HEK293 (cell line): ENCODE data around the gene KATNAL2.
A peak's percentile ranks its signal among the peaks of the same experiment; 100 is the strongest.

Experiments used
- CTCF ChIP-seq: fragments of 450-650 bp; formaldehyde crosslinking; IDR thresholded peaks from 2 replicates; pipeline ENCODE4 v1.5.1; 2016; ENCODE audit warnings: missing biosample characterization, missing genetic modification characterization
- EGR2 ChIP-seq: fragments of 450-650 bp; formaldehyde crosslinking; IDR thresholded peaks from 2 replicates; pipeline ENCODE4 v1.5.1; 2016; ENCODE audit warnings: low read depth, missing biosample characterization, missing genetic modification characterization
- HOXD13 ChIP-seq: sonication (generic); formaldehyde crosslinking; IDR thresholded peaks from 2 replicates; pipeline ENCODE4 v1.8.0; 2022; ENCODE audit warnings: missing genetic modification reagents, borderline replicate concordance
- PATZ1 ChIP-seq: fragments of 450-650 bp; formaldehyde crosslinking; IDR thresholded peaks from 2 replicates; pipeline ENCODE4 v1.5.1; 2016; ENCODE audit warnings: missing biosample characterization, missing genetic modification characterization
- PBX3 ChIP-seq: sonication (generic); formaldehyde crosslinking; IDR thresholded peaks from 2 replicates; pipeline ENCODE4 v1.8.1; 2022; ENCODE audit warnings: mild to moderate bottlenecking, moderate library complexity, missing genetic modification reagents
- PRDM6 ChIP-seq: fragments of 450-650 bp; formaldehyde crosslinking; IDR thresholded peaks from 2 replicates; pipeline ENCODE4 v1.5.1; 2017; ENCODE audit warnings: missing biosample characterization, missing genetic modification characterization
- SCRT2 ChIP-seq: fragments of 450-650 bp; formaldehyde crosslinking; IDR thresholded peaks from 2 replicates; pipeline ENCODE4 v1.5.1; 2016; ENCODE audit warnings: missing biosample characterization, missing genetic modification characterization
- ZNF114 ChIP-seq: fragments of 450-650 bp; formaldehyde crosslinking; IDR thresholded peaks from 2 replicates; pipeline ENCODE4 v1.5.0; 2017; ENCODE audit warnings: missing biosample characterization, missing genetic modification characterization
- ZNF132 ChIP-seq: fragments of 450-650 bp; formaldehyde crosslinking; IDR thresholded peaks from 2 replicates; pipeline ENCODE4 v1.5.1; 2017; ENCODE audit warnings: missing biosample characterization, missing genetic modification characterization, borderline replicate concordance
- ZNF24 ChIP-seq: fragments of 450-650 bp; formaldehyde crosslinking; IDR thresholded peaks from 2 replicates; pipeline ENCODE4 v1.5.1; 2016; ENCODE audit warnings: missing biosample characterization, missing genetic modification characterization
- ZNF292 ChIP-seq: fragments of 450-650 bp; formaldehyde crosslinking; IDR thresholded peaks from 2 replicates; pipeline ENCODE4 v1.5.1; 2016; ENCODE audit warnings: low read depth, missing biosample characterization, missing genetic modification characterization, borderline replicate concordance
- ZNF398 ChIP-seq: fragments of 450-650 bp; formaldehyde crosslinking; IDR thresholded peaks from 2 replicates; pipeline ENCODE4 v1.5.1; 2017; ENCODE audit warnings: missing biosample characterization, missing genetic modification characterization
- ZNF404 ChIP-seq: fragments of 450-650 bp; formaldehyde crosslinking; IDR thresholded peaks from 2 replicates; pipeline ENCODE4 v1.5.1; 2017; ENCODE audit warnings: missing biosample characterization, missing genetic modification characterization
- ZNF426 ChIP-seq: fragments of 450-650 bp; formaldehyde crosslinking; IDR thresholded peaks from 2 replicates; pipeline ENCODE4 v1.5.1; 2017; ENCODE audit warnings: missing biosample characterization, missing genetic modification characterization, mild to moderate bottlenecking, inconsistent platforms, moderate library complexity
- ZNF501 ChIP-seq: fragments of 450-650 bp; formaldehyde crosslinking; IDR thresholded peaks from 2 replicates; pipeline ENCODE4 v1.5.1; 2016; ENCODE audit warnings: missing biosample characterization, missing genetic modification characterization
- ZNF513 ChIP-seq: fragments of 450-650 bp; IDR thresholded peaks from 2 replicates; pipeline ENCODE4 v1.5.1; 2018; ENCODE audit warnings: missing biosample characterization, missing genetic modification characterization
- ZNF518A ChIP-seq: fragments of 450-650 bp; formaldehyde crosslinking; conservative IDR thresholded peaks from 2 replicates; pipeline ENCODE4 v1.5.1; 2016; ENCODE audit warnings: low read depth, missing biosample characterization, missing genetic modification characterization
- ZNF529 ChIP-seq: fragments of 450-650 bp; formaldehyde crosslinking; IDR thresholded peaks from 2 replicates; pipeline ENCODE4 v1.5.1; 2017; ENCODE audit warnings: missing genetic modification characterization, missing biosample characterization; ENCODE audit not compliant: insufficient replicate concordance
- ZNF558 ChIP-seq: fragments of 450-650 bp; formaldehyde crosslinking; IDR thresholded peaks from 2 replicates; pipeline ENCODE4 v1.5.1; 2016; ENCODE audit warnings: missing biosample characterization, missing genetic modification characterization
- ZNF792 ChIP-seq: fragments of 450-650 bp; formaldehyde crosslinking; IDR thresholded peaks from 2 replicates; pipeline ENCODE4 v1.5.1; 2016; ENCODE audit warnings: missing biosample characterization, missing genetic modification characterization
- ZSCAN18 ChIP-seq: fragments of 450-650 bp; formaldehyde crosslinking; IDR thresholded peaks from 2 replicates; pipeline ENCODE4 v1.5.1; 2016; ENCODE audit warnings: missing biosample characterization, missing genetic modification characterization

Gene KATNAL2

GRCh38 chr18:46917803-46918600, 600 bp downstream of the KATNAL2 start (continued):
- TF ChIP-seq PBX3 (CRISPR knock-in tag), result no peak; the same call in 1 of the 2 replicates
- TF ChIP-seq PRDM6 (tag by site-specific recombination), result no peak
- TF ChIP-seq ZNF24 (tag by site-specific recombination), result no peak
- no peak for TF ChIP-seq ZSCAN18 (tag by site-specific recombination)
- TF ChIP-seq HOXD13, result no peak
- TF ChIP-seq ZNF404 (tag by site-specific recombination), result no peak
- TF ChIP-seq ZNF558 (tag by site-specific recombination), result no peak
- no peak for TF ChIP-seq SCRT2 (tag by site-specific recombination)
- TF ChIP-seq ZNF132 (tag by site-specific recombination), result no peak
- TF ChIP-seq ZNF518A (tag by site-specific recombination), result no peak
- TF ChIP-seq CTCF, result no peak
- no peak for TF ChIP-seq ZNF529
- TF ChIP-seq EGR2, result peak; percentile 60; the same call in 1 of the 2 replicates
- no peak for TF ChIP-seq ZNF114 (tag by site-specific recombination)
- no peak for TF ChIP-seq ZNF426 (tag by site-specific recombination)
- no peak; the same call in 1 of the 2 replicates for TF ChIP-seq ZNF513 (tag by site-specific recombination)
- no peak for TF ChIP-seq ZNF792 (tag by site-specific recombination)
- TF ChIP-seq ZNF398 (tag by site-specific recombination), result no peak
- peak; percentile 22; the same call in 1 of the 2 replicates for TF ChIP-seq ZNF501
- no peak for TF ChIP-seq ZNF292
- no peak for TF ChIP-seq PATZ1
